Mesothelial cell of epicardium (in vitro differentiated cells): ENCODE data around the gene ZNF541. TPM values are rescaled to one million over a fixed set of nuclear protein-coding genes. Genes with fewer than 3 reads are reported as not detected.

Experiments
- DNase-seq, 2 experiments: peaks; one replicate each; pipeline ENCODE4 v3.0.0; 2021; ENCODE audit warnings: low spot score in 2 of 2; ENCODE audit not compliant: unreplicated experiment in 2 of 2
- H3K27ac Mint-ChIP-seq: 2 replicates; pipeline ENCODE4 v1.8.0; 2021; ENCODE audit warnings: mixed read lengths
- H3K27me3 Mint-ChIP-seq: 2 replicates; pipeline ENCODE4 v1.8.0; 2021; ENCODE audit warnings: low read depth, mixed read lengths
- H3K36me3 Mint-ChIP-seq: 2 replicates; pipeline ENCODE4 v1.8.0; 2021; ENCODE audit warnings: mixed read lengths
- H3K4me1 Mint-ChIP-seq: 2 replicates; pipeline ENCODE4 v1.8.0; 2021; ENCODE audit warnings: mixed read lengths
- H3K4me3 Mint-ChIP-seq: 2 replicates; pipeline ENCODE4 v1.8.0; 2021; ENCODE audit warnings: mild to moderate bottlenecking, moderate library complexity, mixed read lengths
- H3K9me3 Mint-ChIP-seq: 2 replicates; pipeline ENCODE4 v1.8.0; 2021; ENCODE audit warnings: mixed read lengths
- total RNA-seq: library from RNA; stranded (reverse); gene quantifications from 3 replicates; pipeline ENCODE4 v1.2.1, GENCODE V29; 2021
- TF ChIP-seq, protein P1 (sequence below): fragments of 200-600 bp; sonication (generic); IDR thresholded peaks from one replicate; pipeline ENCODE4 v1.5.0; 2021; ENCODE audit warnings: antibody characterized with exemption; ENCODE audit not compliant: unreplicated experiment

The ZNF541 gene
- total RNA-seq, 1 donor from 2014 or later, result 0.18 TPM

- Mint-ChIP-seq H3K4me3 (no peak overlapping the region), H3K36me3 (peaks cover 3% of the 10 kb centered on the region), H3K27ac (peak overlapping the region; percentile 94), H3K9me3 (no peaks in the 10 kb centered on the region), H3K4me1 (peaks cover 29% of the 10 kb centered on the region), H3K27me3 (no peaks in the 10 kb centered on the region)
- TF ChIP-seq, protein P1, sequence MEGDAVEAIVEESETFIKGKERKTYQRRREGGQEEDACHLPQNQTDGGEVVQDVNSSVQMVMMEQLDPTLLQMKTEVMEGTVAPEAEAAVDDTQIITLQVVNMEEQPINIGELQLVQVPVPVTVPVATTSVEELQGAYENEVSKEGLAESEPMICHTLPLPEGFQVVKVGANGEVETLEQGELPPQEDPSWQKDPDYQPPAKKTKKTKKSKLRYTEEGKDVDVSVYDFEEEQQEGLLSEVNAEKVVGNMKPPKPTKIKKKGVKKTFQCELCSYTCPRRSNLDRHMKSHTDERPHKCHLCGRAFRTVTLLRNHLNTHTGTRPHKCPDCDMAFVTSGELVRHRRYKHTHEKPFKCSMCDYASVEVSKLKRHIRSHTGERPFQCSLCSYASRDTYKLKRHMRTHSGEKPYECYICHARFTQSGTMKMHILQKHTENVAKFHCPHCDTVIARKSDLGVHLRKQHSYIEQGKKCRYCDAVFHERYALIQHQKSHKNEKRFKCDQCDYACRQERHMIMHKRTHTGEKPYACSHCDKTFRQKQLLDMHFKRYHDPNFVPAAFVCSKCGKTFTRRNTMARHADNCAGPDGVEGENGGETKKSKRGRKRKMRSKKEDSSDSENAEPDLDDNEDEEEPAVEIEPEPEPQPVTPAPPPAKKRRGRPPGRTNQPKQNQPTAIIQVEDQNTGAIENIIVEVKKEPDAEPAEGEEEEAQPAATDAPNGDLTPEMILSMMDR, result no peak
- DNase-seq, result no peak
Observed at GRCh38 chr19:47614559-47614958, 41.6 kb upstream of the ZNF541 start.

DNA sequence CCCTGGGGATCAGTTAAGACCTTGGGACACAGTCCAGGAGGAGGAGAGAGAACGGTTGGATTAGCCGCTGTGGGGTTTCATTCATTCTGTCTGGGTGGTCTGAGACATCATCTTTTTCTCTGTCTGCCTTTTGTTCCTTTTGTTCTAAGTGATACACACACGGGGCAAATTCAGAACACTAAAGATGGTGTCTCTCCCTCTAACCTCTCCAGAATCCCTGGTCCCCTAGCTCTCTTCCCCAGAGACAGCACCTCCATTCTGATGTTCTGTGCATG, 41.0 kb upstream of the ZNF541 start:
- no peak for DNase-seq
- Mint-ChIP-seq H3K4me1 (peaks cover 29% of the 10 kb centered on the region), H3K27me3 (no peaks in the 10 kb centered on the region), H3K27ac (peak overlapping the region; percentile 94), H3K4me3 (no peak overlapping the region), H3K9me3 (no peaks in the 10 kb centered on the region), H3K36me3 (peaks cover 3% of the 10 kb centered on the region)
- TF ChIP-seq, protein P1, result no peak

- H3K4me1 Mint-ChIP-seq, result peaks cover 29% of the 10 kb centered on the region
- TF ChIP-seq, protein P1, result no peak
- peak; percentile 43 to 67 for DNase-seq
- H3K36me3 Mint-ChIP-seq, result peaks cover 3% of the 10 kb centered on the region
- no peaks in the 10 kb centered on the region for H3K27me3 Mint-ChIP-seq
- H3K27ac Mint-ChIP-seq, result peak overlapping the region; percentile 94
- H3K4me3 Mint-ChIP-seq, result peak overlapping the region; percentile 30
- no peaks in the 10 kb centered on the region for H3K9me3 Mint-ChIP-seq
Observed at GRCh38 chr19:47613165-47614020, 40.4 kb upstream of the ZNF541 start.

- no peak for DNase-seq
- Mint-ChIP-seq H3K4me1 (peaks cover 33% of the 10 kb centered on the region), H3K9me3 (no peaks in the 10 kb centered on the region), H3K27ac (peak overlapping the region; percentile 95), H3K27me3 (no peaks in the 10 kb centered on the region), H3K36me3 (peaks cover 7% of the 10 kb centered on the region), H3K4me3 (peak overlapping the region; percentile 91)
- TF ChIP-seq, protein P1, result no peak
Observed at GRCh38 chr19:47610902-47611301, 38.0 kb upstream of the ZNF541 start.

DNA sequence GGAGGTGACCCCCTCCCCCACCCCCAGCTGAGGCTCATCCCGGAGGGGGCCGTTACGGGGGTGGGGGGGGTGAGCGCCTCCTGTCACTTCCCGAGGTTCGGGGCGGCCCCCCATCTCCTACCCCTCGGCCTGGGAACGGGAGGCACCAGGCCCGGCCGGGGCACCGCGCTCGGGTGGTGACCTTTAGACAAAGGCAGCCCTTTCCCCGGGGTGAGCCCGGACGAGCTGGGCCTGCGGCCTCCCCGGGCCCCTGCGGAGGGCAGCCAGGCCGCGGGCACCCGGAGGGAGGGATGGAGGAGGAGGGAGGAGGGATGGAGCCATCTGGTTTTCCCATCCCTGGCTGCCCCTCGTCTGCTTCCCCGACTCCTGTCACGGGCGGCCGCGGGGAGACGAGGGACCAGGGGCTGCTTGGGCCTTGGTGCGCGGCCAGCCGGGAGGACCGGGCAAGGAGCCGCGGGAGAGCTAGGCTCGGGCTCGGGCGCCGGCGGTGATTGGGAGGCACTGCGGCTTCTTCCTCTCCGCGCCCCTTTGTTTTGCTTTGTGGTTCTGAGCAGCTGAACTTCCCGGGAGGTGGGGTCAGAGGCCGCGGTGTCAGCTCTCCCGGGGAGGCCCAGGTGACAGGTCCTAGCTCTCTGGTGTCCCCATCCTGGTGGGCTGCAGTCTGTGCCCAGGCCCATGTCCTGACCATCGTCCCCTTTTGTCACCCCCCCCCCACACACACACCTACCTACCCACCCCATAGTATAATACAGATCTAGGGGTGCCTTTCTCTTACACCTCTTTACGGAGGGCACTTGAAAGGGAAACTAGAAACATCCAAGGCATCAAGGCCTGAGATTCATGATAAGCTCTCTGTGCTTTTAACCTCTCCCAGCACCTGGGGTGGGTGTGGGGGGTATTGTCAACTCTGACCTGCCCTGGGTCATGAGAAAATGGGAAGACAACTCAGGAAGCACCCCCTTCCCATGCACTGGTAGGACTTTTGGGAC, 37.3 kb upstream of the ZNF541 start:
- TF ChIP-seq, protein P1, result no peak
- Mint-ChIP-seq H3K27ac (peak overlapping the region; percentile 95), H3K4me3 (peak overlapping the region; percentile 91), H3K9me3 (no peaks in the 10 kb centered on the region), H3K27me3 (no peaks in the 10 kb centered on the region), H3K36me3 (peaks cover 4% of the 10 kb centered on the region), H3K4me1 (peaks cover 33% of the 10 kb centered on the region)
- DNase-seq, result peak; percentile 34 to 59
